GOT3 (cell line): ENCODE results near the gene GUCY2F.

ENCODE experiments used
- DNase-seq: peaks from one replicate; lab custom pipeline; 2025; ENCODE audit warnings: mixed read lengths; lab: John Stamatoyannopoulos, UW

The GUCY2F gene

GRCh38 chrX:109336141-109336540 is 145.7 kb downstream of the GUCY2F start:
- no peak for DNase-seq

- DNase-seq = no peak
Observed at GRCh38 chrX:109327251-109327650, 154.6 kb downstream of the GUCY2F start.
